ENCODE measurements around the gene NCKAP5.

DNA sequence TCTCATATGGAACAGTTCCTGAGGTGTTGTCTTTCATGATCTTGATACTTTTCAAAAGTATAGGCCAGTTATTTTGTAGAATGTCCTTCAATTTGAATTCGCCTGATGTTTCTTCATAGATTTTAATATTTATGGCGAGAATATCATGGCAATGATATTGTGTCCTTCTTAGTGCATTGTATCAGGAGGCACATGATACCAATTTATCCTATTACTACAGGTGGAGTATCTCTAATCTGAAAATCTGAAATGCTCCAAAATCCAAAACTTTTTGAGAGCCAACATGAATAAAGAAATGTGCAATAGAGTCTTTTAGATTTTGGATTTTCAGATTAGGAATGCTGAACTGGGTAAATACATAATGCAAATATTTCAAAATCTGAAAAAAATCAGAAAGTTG, 681.7 kb downstream of the NCKAP5 start:
- TF ChIP-seq EZH2 (IDR thresholded peaks at IDR 0.05; ENCODE audit: insufficient read depth, poor library complexity, severe bottlenecking), result no peak
- TF ChIP-seq EZH2phosphoT487 (IDR thresholded peaks at IDR 0.05; ENCODE audit: insufficient read depth, low read depth), result no peak

Data from GM23248 (cell line).